GM11168 (cell line): ENCODE measurements around the gene ECHDC3.

Experiments used
- in situ Hi-C: fragments of 300-500 bp; cut with MboI; formaldehyde crosslinking; loops from one replicate; pipeline ENCODE4 v1.12.0; 2022; ENCODE audit warnings: low sequenced_read_pairs; ENCODE audit not compliant: unreplicated experiment

The ECHDC3 gene

DNA sequence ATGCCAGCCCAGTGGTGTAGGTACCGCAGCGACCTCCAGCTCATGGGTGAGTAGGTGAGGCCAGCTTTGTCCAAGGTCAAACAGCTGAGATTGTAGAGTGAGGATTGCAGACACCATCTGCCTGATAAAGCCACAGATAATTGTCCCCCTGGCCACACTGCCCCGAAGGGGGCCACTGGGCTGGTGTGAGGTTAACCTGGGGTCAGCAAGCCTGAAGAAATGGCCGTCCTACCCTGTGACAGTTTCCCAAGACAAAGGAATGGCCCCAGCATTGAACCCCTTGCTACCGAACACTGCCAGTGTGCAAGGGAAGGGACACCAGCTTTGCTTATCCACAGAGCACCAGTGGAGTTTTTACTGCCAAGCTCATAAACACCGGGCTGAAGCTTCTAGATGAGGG lies 23.0 kb downstream of the ECHDC3 start:
- in situ Hi-C loops: no loop called here

GRCh38 chr10:11772575-11773288 lies 30.6 kb downstream of the ECHDC3 start:
- in situ Hi-C loops: no loop called here

DNA sequence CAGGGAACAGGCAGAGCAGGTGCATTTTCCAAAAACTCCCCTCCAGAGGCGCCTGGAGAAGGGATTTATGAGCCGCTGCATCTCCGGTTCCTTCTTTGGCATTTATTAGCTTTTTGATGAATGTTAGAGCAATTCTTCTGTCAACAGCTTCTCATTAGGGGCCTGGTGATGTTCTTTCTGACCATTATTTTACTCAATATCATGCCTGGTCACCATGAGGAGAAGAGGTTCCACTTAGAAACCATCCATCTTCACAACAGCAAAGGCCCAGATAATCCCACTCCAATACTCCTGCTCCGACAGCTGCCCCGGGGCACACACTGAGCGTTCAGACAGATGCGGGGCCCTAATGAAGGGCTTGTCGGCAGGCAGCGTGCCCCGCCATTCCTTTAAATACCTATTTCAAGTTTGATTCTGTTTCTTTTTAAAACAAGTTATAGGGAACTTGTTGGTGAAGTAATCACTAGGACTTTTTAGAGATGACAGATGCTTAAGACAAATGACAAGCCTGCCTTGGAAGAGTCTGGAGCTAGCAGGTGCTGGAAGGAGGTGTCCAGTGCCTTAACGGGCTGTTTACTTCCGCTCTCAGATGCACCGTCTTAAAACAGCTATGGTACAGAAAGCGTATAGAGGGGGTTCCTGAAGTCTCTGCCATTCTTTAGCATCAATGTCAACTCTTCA lies 31.7 kb downstream of the ECHDC3 start:
- in situ Hi-C loops: no loop called here

- in situ Hi-C loops: no loop called here
Observed at GRCh38 chr10:11775412-11775811, 33.2 kb downstream of the ECHDC3 start.

DNA sequence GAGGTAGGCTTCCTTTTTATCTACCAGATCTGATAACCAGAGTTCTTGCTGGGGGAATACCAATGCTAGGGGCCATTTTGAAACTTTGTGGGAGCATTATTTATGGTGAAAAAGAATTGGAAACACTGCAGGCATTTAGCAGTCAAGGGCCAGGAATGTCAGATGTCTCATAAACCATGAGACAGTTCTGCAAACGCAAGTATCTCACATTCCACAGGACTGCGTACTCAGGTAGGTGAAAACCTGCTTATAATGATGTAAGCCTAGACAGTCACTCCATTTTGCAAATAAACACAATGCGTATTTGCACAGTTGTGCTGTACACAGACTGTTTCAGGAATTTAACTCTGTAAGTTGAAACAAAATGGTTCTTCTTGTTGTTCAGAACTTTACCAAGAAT lies 33.9 kb downstream of the ECHDC3 start:
- in situ Hi-C loops: no loop called here

- in situ Hi-C loops: no loop called here
Observed at GRCh38 chr10:11781114-11781513, 38.9 kb downstream of the ECHDC3 start.

- in situ Hi-C loops: no loop called here
Observed at GRCh38 chr10:11782793-11783557, 40.8 kb downstream of the ECHDC3 start.

- in situ Hi-C loops: no loop called here
Observed at GRCh38 chr10:11783558-11783865, 41.3 kb downstream of the ECHDC3 start.

- in situ Hi-C loops: no loop called here
Observed at GRCh38 chr10:11787374-11787773, 45.2 kb downstream of the ECHDC3 start.

DNA sequence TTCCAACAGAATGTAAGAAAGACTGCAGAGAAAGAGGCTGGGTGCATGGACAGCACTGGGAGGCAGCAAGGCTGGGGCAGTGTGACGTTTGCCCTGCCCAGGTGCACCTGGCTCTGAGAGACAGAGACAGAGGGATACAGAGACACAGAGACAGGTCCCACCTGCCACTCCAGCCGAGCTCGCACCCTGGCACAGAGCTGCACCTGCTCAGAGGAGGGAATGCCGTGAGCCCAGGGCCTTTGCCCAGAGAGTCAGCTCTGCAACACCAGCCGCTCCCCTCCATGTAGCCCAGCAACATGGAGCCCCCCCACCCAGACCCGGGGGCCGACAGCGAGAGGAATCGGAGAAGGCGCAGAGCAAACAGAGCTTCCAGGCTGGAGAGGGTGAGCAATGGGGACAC lies 45.7 kb downstream of the ECHDC3 start:
- in situ Hi-C loops: no loop called here

- in situ Hi-C loops: no loop called here
Observed at GRCh38 chr10:11789306-11789705, 47.1 kb downstream of the ECHDC3 start.

DNA sequence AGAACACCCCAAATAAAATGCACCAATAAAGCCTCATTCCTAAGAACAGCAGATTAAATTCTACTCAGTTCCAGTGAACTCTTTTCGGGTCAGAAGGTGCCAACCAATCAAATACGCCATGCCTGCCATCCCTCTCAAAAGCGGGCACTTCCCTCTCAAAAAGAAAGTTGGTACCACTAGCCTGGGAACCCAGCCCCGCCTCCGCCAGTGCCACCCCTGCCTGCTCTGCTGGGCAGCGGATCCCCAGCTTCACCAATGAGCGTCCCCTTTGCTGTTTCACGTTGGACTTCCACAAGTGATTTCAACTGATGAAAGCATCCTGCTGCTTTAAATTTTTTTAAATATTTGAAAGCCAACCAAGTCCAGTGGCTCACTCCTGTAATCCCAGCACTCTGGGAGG lies 47.8 kb downstream of the ECHDC3 start:
- in situ Hi-C loops: loop anchor here (10.0 kb wide), 1 partner anchor 195 kb away; no protein-coding TSS in a partner anchor

GRCh38 chr10:11793762-11794479 lies 51.7 kb downstream of the ECHDC3 start:
- in situ Hi-C loops: loop anchor here (10.0 kb wide), 1 partner anchor 191 kb away; no protein-coding TSS in a partner anchor

DNA sequence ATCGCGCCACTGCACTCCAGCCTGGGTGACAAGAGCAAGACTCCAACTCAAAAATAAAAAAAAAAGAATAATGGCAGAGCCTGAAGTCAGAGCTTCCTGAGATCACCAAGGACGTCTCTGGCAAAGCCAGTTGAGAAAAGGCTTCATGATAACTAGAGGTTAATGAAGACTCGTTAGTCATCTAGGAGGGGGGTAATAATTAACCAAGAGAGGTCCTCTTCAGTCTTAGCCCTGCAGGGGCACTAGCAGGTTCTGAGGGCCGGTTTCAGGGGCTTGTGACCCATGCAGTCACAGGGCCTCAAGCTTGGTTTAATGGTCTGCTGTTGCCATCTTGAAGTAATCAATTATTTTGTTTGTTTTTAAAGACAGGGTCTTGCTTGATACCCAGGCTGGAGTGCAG lies 52.4 kb downstream of the ECHDC3 start:
- in situ Hi-C loops: loop anchor here (10.0 kb wide), 1 partner anchor 190 kb away; no protein-coding TSS in a partner anchor

DNA sequence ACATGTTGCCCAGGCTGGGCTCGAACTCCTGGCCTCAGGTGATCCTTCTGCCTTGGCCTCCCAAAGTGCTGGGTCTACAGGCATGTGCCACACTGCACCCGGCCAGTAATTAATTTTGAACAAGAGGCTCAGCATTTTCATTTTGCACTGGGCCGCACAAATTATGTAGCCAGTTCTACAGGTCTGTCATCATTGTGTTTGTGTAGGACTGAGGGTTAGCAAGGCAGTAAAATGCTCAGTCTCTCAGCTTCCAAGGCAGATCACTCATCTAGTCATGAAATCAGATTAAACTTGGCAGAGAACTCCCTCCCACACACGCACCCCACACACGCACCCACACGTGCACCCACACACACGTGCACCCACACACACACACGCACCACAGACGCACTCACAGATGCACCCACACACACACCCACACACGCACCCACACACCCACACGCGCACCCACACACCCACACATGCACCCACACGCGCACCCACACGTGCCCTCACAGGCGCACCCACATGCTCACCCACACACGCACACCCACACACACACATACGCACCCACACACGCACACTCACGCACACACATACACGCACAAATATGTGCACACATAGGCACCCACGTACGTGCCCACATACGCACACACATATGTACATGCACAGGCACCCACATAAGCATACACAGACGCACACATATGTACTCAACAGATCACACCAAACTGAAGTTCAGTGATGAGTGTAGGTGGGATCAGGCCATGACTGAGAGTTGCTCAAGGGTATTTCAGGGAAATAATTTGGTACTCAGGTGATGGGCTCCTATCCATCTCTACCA lies 53.1 kb downstream of the ECHDC3 start:
- in situ Hi-C loops: loop anchor here (10.0 kb wide), 1 partner anchor 189 kb away; no protein-coding TSS in a partner anchor

DNA sequence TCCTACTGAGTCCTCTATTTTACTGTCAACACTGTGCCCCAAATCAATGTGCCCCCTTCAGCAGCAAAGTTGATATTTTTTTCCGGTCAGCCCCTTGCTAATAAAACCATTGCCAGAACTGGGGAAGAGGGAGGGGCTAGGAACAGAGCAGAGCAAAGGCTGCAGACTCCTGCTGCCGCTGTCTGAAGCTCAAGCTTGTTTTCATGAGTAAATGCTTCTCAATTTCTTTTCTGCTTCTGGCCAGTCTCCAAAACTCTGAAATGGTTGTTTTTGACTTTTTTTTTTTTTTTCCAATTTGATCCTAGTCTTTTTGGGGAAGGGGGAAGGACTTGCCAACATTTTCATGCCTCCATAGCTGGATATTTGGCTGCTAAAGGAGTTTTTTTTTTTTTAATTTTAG lies 54.3 kb downstream of the ECHDC3 start:
- in situ Hi-C loops: loop anchor here (10.0 kb wide), 1 partner anchor 188 kb away; no protein-coding TSS in a partner anchor

DNA sequence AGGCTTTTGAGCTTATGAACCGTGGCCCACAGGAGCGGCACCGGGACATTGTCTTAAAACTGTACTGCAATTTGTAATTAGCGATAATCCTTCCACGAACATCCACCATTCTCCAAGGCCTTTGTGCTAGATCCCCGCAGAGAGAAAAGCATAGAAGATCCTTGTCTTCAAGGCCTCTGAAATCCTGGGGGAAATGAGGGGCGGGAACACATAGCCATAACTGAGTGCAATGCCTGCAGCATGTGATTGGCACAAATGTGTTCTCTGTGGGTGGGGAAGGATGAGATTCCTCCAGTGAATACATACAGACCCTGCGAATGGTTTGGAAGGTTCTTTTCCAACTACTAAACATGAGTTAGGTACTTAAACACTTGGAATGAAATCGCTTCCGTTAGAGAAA lies 55.1 kb downstream of the ECHDC3 start:
- in situ Hi-C loops: loop anchor here (10.0 kb wide), 1 partner anchor 188 kb away; no protein-coding TSS in a partner anchor

GRCh38 chr10:11797847-11798633 lies 55.9 kb downstream of the ECHDC3 start:
- in situ Hi-C loops: loop anchor here (10.0 kb wide), 1 partner anchor 187 kb away; no protein-coding TSS in a partner anchor
